GM19455 (cell line): ENCODE data around the gene KLHL33.

ENCODE experiments used
- ATAC-seq: cut with Tn5 transposase; IDR thresholded peaks from one replicate; pipeline ENCODE4 v1.9.1; 2021; ENCODE audit not compliant: unreplicated experiment

KLHL33 gene

GRCh38 chr14:20376071-20376588 lies 59.8 kb downstream of the KLHL33 start:
- no peak for ATAC-seq
